HEK293 (cell line): ENCODE results near the gene CALML4.
"Not testable (repeated sequence)": the region's sequence is repeated elsewhere in the genome, so short reads cannot be mapped to it uniquely, and the experiment has no call there.

ENCODE experiments used
- PBX3 ChIP-seq: sonication (generic); formaldehyde crosslinking; IDR thresholded peaks from 2 replicates; pipeline ENCODE4 v1.8.1; 2022; ENCODE audit warnings: mild to moderate bottlenecking, moderate library complexity, missing genetic modification reagents
- ZIC2 ChIP-seq: fragments of 450-650 bp; formaldehyde crosslinking; IDR thresholded peaks from 2 replicates; pipeline ENCODE4 v1.5.1; 2016; ENCODE audit warnings: missing biosample characterization, missing genetic modification characterization
- ZNF175 ChIP-seq: fragments of 450-650 bp; formaldehyde crosslinking; IDR thresholded peaks from 2 replicates; pipeline ENCODE4 v1.5.1; 2016; ENCODE audit warnings: missing biosample characterization, missing genetic modification characterization
- ZNF76 ChIP-seq: fragments of 450-650 bp; formaldehyde crosslinking; IDR thresholded peaks from 2 replicates; pipeline ENCODE4; 2016; ENCODE audit warnings: low read depth, missing biosample characterization, missing genetic modification characterization, borderline replicate concordance
- ZNF785 ChIP-seq: fragments of 450-650 bp; formaldehyde crosslinking; IDR thresholded peaks from 2 replicates; pipeline ENCODE4 v1.5.1; 2016; ENCODE audit warnings: missing biosample characterization, missing genetic modification characterization
- TF ChIP-seq, protein P1 (sequence below): fragments of 450-650 bp; formaldehyde crosslinking; IDR thresholded peaks from 2 replicates; pipeline ENCODE4 v1.5.1; 2016; ENCODE audit warnings: missing biosample characterization, missing genetic modification characterization

- TF ChIP-seq, protein P1, sequence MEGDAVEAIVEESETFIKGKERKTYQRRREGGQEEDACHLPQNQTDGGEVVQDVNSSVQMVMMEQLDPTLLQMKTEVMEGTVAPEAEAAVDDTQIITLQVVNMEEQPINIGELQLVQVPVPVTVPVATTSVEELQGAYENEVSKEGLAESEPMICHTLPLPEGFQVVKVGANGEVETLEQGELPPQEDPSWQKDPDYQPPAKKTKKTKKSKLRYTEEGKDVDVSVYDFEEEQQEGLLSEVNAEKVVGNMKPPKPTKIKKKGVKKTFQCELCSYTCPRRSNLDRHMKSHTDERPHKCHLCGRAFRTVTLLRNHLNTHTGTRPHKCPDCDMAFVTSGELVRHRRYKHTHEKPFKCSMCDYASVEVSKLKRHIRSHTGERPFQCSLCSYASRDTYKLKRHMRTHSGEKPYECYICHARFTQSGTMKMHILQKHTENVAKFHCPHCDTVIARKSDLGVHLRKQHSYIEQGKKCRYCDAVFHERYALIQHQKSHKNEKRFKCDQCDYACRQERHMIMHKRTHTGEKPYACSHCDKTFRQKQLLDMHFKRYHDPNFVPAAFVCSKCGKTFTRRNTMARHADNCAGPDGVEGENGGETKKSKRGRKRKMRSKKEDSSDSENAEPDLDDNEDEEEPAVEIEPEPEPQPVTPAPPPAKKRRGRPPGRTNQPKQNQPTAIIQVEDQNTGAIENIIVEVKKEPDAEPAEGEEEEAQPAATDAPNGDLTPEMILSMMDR, result not testable (repeated sequence)
- TF ChIP-seq ZNF785; ZNF76 (tag by site-specific recombination); PBX3 (CRISPR knock-in tag); ZNF175 (tag by site-specific recombination); ZIC2 (tag by site-specific recombination): not testable (repeated sequence)
Observed at GRCh38 chr15:68202994-68203393, 2.1 kb downstream of the CALML4 start.
